HG03039 (cell line): ENCODE data around the gene C17orf50.

Source experiments
- ATAC-seq: cut with Tn5 transposase; IDR thresholded peaks from one replicate; pipeline ENCODE4 v1.9.1; 2021; ENCODE audit warnings: mild to moderate bottlenecking, moderate library complexity; ENCODE audit not compliant: unreplicated experiment

C17orf50 gene

DNA sequence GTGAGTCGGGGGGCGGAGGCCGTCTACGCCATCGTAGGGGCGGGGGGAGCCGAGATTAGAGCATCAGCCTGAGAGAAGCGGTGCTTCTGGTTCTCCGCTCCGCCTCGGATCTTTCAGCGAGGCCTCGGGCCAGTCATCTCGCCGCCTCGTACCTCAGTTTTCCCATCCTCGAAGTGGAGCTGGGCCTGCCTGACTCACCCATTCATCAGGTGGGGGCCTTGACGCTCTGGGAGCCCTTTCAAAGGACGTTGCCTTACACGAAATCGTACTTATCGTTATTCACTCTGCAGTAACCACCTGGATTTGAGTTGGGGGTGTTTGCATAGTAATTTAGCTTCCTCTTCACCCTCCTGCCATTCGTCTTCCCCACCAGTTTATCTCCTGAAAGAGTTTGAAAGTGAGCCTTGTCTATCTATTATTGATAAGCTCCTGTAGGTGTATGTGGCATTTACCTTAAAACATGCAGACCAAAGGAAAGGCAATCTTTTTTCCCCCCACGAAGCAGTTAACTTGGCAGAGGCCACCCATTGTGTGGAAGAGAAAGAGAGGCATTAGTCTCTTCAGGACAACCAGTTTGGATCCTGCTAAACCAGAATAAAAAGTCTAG lies 49.3 kb downstream of the C17orf50 start:
- ATAC-seq = no peak

DNA sequence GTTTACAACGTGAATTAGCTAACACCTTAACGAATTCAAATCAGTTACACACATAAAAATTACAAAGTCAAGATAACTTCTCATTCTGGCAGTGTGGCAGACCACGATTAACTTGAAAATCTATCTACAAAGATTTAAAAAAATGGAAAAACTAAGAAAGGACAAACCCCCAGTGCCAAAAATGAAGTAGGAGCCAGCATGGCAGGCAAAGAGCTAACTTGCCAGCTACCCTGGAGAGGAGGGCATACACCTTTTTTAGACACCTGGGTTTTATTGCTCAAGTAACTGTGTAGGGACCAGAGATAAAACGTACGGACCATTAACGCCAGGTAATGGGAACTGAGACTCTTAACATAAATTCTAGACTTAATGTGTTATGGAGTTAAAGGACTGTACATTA lies 51.1 kb downstream of the C17orf50 start:
- ATAC-seq = no peak

DNA sequence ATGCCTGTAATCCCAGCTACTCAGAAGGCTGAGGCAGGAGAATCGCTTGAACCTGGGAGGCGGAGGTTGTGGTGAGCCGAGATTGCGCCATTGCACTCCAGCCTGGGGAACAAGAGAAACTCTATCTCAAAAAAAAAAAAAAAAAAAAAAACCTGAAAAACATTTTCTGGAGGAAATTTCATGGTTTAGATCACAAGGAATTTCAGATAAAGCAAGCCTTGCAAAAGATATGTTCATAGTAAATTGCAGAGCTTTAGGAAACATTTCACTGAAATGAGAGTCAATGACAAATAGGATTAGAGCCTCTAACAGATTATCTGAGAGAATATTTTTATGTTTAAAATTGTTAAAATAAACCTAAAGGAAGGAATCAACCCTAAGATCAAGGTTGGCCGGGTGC lies 51.8 kb downstream of the C17orf50 start:
- no peak for ATAC-seq
